Non-pigmented ciliary epithelial cell (primary cell): ENCODE measurements around the gene STXBP2.
A peak's percentile ranks its signal among the peaks of the same experiment; 100 is the strongest.

Experiments
- DNase-seq: peaks from one replicate; pipeline ENCODE4 v3.0.0-alpha.2; 2010; ENCODE audit warnings: low read depth

The STXBP2 gene

GRCh38 chr19:7612282-7613274, 24.3 kb upstream of the STXBP2 start:
- DNase-seq = no peak

- DNase-seq = no peak
These were observed 21.8 kb upstream of the STXBP2 start for GRCh38 chr19:7614859-7615741.

DNA sequence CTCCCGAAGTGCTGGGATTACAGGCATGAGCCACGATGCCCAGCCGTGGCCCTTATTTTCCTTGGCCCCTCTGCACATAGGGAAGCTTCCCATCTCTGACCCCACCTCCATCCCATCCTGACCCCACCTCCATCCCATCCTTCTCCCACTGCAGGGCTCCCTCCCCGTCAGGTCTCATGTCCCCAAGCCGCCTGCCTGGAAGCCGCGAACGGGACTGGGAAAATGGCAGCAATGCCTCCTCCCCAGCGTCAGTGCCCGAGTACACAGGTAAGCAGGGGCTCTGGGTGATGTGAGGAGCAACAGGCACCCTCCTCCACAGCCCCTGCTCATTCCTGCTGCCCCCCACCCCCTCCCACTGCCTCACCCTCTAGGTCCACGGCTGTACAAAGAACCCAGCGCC, 19.7 kb upstream of the STXBP2 start:
- DNase-seq = no peak

- no peak for DNase-seq
These were observed 19.2 kb upstream of the STXBP2 start for GRCh38 chr19:7617735-7618134.

DNA sequence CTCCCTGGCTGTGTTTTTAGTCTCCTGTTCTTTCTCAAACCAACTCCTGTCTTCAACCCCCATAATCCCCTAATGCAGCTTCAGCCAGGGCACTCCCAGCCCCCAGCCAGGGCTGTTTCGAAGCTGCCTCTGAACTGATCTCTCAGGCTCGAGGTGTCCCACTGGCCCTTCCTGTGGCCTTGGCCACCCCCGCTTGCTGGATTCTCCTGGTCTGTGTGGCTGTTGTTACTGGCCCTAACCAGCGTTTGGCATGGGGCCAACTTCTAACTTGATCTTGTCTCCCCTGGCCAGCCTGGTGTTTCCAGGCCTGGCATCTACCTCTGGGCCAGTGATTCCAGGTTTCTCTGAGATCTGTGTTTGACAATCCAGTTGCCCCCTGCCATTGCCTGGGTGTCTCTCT, 18.6 kb upstream of the STXBP2 start:
- no peak for DNase-seq

- no peak for DNase-seq
These were observed 18.0 kb upstream of the STXBP2 start for GRCh38 chr19:7618771-7619510.

DNA sequence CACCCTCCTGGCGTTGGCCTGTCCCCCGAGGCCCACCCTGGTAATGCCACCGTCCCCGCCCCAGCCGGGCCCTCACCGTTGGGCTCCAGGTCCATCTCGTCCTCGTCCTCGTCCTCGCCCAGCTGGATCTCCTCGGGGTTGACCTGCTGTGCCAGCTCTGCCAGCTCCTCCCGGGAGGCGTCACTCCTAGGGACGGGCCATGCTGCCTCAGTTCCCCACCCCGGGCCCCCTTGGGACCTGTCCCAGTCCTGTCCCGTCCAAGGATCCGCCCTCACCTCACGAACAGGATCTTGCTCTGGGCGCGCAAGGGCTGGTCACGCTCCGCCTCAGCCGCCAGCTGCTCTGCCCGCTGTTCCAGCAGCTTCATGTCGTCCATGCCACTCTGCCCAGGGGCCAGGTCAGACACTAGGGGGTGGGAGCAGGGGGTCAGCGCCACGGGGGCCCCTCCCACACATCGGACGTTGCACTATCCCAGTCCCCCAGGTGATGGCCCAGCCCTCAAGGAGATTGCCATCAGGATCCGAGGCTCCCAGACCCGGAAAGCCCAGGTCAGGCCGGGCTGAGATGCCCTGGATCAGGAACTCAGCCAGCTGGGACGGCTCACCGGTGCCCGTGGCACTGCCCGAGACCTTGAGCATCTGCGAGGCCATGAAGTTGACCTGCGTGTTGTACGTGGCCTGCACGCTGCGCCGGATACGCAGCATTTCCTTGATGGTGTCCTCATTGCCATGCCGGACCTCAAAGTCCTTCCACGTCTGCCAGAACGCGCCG, 17.1 kb upstream of the STXBP2 start:
- no peak for DNase-seq

GRCh38 chr19:7620442-7621412, 16.2 kb upstream of the STXBP2 start:
- DNase-seq = no peak

- no peak for DNase-seq
These were observed 13.8 kb upstream of the STXBP2 start for GRCh38 chr19:7622933-7623685.

DNA sequence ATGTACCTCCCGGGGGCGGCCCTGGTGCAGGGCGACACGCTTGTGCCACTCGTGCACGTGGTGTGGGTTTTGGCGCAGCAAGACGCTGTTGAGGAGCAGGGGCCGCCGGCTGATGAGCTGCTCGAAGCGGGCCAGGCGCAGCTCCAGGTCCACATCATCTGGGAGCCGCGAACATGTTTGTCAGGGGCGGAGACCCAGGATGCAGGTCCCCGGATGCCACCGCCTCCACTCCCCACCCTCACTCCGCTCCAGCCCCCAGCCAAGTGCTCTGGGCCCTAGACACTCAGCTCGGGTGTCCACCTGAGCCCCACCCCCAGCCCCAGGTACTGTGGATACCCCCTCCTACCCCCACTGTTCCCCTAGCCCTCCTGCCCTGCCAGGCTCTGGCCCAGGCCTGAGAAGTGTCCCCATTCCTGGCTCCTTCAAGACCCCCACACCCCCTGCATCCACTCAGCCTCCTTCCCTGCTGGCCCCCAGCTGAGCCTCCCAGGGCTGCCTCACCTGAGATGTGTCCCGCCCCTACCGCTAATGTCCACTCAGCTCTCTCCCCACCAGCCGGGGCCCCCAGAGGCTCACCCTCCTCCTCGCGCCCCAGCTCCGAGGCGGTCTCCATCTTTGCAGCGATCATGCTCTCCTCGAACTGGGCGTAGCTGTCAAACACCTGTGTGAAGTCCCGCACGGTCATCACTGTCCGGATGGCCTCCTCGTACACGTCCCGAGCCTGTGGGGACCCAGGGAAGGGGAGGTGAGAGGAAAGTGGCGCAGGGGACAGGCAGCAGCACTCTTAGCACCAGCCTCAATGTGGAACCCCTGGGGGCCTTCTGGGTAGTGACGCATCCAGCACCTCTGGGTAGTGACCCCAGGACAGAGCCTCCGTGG, 12.9 kb upstream of the STXBP2 start:
- DNase-seq = no peak

GRCh38 chr19:7624810-7625209, 12.1 kb upstream of the STXBP2 start:
- no peak for DNase-seq

- no peak for DNase-seq
These were observed 11.0 kb upstream of the STXBP2 start for GRCh38 chr19:7625763-7626372.

GRCh38 chr19:7627166-7627565, 9.7 kb upstream of the STXBP2 start:
- DNase-seq = no peak

DNA sequence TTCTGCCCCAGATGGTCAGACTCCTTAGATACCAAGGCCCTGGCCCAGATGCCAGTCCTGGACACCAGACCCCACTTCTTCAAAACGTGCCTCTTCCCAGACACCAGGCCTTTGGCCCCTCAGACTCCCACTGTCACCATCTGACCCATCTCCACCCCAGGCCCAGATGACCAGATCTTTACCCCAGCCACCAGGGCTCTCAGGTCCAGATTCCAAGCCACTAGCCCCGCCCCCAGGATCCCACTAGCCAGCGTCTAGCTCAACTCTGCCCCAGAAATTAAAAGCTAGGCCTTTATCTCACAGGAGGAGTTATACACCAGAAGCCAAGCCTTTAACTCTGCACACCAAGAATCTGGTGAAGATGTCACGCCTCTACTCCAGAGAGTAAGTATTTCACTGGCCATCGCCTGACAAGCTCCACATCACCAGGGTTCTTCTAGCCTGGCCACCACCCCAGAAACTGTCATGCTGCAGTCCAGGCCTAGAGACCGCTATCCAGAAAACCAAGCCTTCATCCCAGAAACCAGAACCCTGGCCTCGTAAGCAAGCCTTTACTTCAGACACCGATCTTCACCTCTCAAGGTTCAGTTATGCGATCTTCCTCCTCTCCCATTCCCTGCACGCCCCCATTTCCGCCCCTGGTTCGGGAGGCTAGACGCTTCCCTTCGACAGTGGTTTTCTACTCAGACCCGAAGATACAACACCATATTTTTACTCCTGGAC, 8.2 kb upstream of the STXBP2 start:
- no peak for DNase-seq

DNA sequence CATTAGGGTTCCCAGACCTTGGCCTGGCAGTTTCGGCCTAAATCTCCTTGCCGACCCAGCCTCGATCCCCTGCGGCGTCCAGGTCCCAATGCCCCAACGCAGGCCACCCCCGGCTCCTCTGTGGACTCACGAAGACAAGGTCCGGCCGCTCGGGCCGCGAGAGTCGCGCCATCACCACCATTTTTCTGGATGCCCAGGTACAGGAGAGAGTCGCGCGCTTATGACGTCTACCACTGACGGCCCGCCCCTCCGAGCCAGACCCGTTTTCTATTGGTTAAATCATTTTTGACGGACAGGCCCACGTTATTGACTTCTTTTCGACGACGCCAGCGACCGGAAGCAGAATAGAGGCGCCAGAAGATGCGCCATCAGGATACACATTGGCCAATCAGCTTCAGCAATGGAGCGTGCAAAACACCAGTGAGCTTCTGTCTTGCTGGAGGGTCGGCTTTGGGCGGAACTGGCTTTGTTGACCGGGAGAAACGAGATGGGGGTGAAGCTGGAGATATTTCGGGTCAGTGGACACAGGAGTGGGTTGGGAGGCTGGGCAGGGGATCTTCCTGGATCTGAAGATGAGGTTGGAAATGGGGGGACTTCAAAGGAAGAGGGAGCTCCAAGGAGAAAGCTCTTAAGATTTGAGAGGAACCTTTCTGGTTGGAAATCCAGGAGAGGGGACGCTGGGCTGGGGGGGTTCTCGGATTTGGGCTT, 7.4 kb upstream of the STXBP2 start, which contains the start of the genes PET100 and XAB2:
Gene PET100 (plus strand): TSS at position 447 of the 708 bp plus-strand sequence. CDS start 41 bp downstream, at position 488.
Gene XAB2 (minus strand): TSS at position 199 of the 708 bp plus-strand sequence. CDS start 18 bp downstream, at position 181.
- DNase-seq = peak; percentile 97

- DNase-seq = no peak
These were observed 5.3 kb upstream of the STXBP2 start for GRCh38 chr19:7631577-7631976.
